BLaER1 treated with 17β-estradiol and CSF1 and Interleukin-3, amounts not matched to agents 10 nM and 100 nM (cell line): Measurements from ENCODE around the gene CCDC85A.

Source experiments
- H3K27ac ChIP-seq, 11 experiments: shearing (Covaris generic); formaldehyde crosslinking; 2 replicates each; pipeline ENCODE4 v1.8.1; 2022
- H3K27me3 ChIP-seq, 11 experiments: shearing (Covaris generic); formaldehyde crosslinking; 2 replicates each; pipeline ENCODE4 v1.8.1; 2022
- H3K36me3 ChIP-seq, 11 experiments: shearing (Covaris generic); formaldehyde crosslinking; 2 replicates each; pipeline ENCODE4 v1.8.1; 2022
- H3K4me1 ChIP-seq, 10 experiments: shearing (Covaris generic); formaldehyde crosslinking; 2 replicates each; pipeline ENCODE4 v1.8.1; 2022
- H3K4me2 ChIP-seq, 11 experiments: shearing (Covaris generic); formaldehyde crosslinking; 2 replicates each; pipeline ENCODE4 v1.8.1; 2022
- H3K4me3 ChIP-seq, 10 experiments: shearing (Covaris generic); formaldehyde crosslinking; 2 replicates each; pipeline ENCODE4 v1.8.1; 2022
- H3K9ac ChIP-seq, 11 experiments: shearing (Covaris generic); formaldehyde crosslinking; 2 replicates each; pipeline ENCODE4 v1.8.1; 2022
- H3K9me3 ChIP-seq, 11 experiments: shearing (Covaris generic); formaldehyde crosslinking; replicated peaks in 1 of 11; 2 replicates each; pipeline ENCODE4 v1.8.1; 2022
- H4K20me1 ChIP-seq, 11 experiments: shearing (Covaris generic); formaldehyde crosslinking; 2 replicates each; pipeline ENCODE4 v1.8.1; 2022
- Cebpa-rat ChIP-seq, 11 experiments: shearing (Covaris generic); IDR thresholded peaks; 2 replicates each; pipeline ENCODE4 v1.8.1; 2022

CCDC85A gene

DNA sequence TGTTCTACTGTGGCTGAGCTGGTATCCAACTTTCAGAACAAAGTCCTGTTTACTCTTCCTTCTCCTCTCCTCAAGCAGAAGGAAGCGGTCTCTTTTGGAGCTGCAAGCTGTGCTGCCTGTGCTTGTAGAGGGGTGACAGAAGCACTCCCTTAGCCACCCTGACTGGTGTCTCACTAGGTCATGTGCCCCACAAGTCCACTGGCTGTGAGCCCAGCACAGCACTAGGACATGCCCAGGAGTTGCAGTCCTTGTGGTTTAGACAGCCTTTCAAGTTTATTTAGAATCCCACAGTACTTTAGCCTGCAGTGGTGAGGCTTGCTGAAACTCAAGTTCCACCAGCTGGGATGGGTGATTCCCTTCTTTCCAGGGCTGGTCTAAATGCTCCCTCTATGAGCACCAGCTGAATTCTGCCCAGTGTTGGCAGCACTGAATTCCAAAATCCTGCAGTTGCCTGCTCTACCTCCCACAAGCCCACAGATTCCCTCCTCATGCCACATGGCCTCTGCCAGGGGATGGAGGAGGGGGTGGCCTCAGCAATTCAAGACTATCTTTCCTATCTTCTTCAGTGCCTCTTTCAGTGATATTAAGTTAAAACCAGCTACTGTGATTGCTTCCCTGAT is 61.2 kb downstream of the CCDC85A start:
- Histone ChIP-seq H3K4me3 (no peak overlapping the region), H3K9me3 (peaks cover 0 to 9% (median 6%) of the 10 kb centered on the region in 11 experiments; a peak in 9 of 22 replicates), H3K27ac (no peak overlapping the region), H3K9ac (no peak overlapping the region), H3K4me2 (no peak overlapping the region), H3K27me3 (no peaks in the 10 kb centered on the region), H4K20me1 (no peaks in the 10 kb centered on the region), H3K36me3 (no peaks in the 10 kb centered on the region), H3K4me1 (no peaks in the 10 kb centered on the region)
- TF ChIP-seq Cebpa-rat (IDR thresholded peaks at IDR 0.05), result no peak

DNA sequence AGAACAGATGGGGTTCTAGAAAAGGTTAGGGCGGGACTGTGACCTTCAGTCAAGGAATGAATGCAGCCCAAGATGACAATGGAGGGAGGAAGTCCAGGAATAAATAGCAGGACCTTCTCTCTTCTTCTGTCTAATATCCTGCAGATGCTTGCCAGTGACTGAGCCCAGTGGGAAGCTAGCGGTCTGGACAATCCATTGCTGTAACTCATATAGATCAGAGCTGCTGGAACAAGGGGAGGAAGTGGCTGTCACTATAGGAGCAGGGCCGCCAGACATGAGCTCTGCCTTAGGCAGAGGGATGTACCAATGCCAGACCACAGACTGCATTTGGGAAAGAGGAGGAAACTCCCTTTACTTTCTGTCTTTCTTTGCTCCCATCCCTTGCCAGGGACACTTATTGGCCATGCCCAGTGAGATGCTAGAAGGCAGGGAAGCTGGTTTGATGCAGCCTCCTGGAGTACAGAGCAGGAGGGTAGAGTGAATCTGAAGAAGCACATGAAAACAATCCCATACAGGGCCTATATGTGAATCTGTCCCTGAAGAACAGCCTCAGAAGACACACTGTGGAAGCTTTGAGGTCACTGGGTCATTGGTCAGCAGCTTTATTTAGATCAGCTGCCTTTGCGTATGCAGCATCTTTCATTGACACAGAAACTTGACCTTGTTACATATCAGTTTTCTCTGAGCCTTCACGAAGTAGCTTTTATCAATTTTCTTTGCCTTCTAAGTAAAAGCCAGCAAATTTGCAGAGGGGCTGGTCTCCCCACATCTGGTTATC is 65.4 kb downstream of the CCDC85A start:
- Histone ChIP-seq H3K9me3 (no peaks in the 10 kb centered on the region), H3K4me3 (no peak overlapping the region), H4K20me1 (no peaks in the 10 kb centered on the region; a peak in 1 of 22 replicates), H3K4me2 (no peak overlapping the region), H3K4me1 (peaks cover 0 to 9% (median 3%) of the 10 kb centered on the region in 10 experiments; a peak in 4 of 20 replicates), H3K9ac (no peak overlapping the region), H3K27ac (no peak overlapping the region), H3K36me3 (no peaks in the 10 kb centered on the region), H3K27me3 (no peaks in the 10 kb centered on the region)
- no peak for TF ChIP-seq Cebpa-rat (IDR thresholded peaks at IDR 0.05)

DNA sequence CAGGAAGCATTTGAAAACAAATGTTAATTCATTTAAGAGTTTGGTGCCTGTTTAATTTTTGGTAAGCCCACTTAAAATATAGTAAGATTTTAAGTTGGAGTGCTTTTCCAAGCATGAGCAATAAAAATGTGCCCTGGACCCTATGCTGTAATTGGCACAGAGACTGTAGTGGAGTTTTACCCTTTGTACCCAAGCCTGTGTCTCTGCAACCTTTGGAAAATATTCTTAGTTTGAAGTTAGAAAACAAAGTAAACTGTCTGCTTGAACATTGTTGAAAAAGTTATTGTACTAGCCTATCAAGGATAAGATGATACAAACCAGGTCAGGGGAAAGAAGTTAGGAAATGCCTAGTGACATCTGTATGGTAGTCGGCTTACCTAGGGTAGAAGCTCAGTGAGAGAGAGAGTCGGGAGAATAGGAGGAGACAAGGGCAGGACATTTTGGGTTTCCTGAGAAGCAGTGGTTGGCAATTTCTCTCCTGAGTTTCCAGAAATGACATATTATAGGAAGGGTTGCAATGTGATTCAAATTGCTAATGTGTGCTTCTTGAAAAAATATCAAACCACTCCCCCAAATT is 66.5 kb downstream of the CCDC85A start:
- Histone ChIP-seq H3K27me3 (no peaks in the 10 kb centered on the region), H3K4me2 (no peak overlapping the region), H3K9ac (no peak overlapping the region), H3K36me3 (no peaks in the 10 kb centered on the region), H3K4me1 (peaks cover 0 to 9% (median 3%) of the 10 kb centered on the region in 10 experiments; a peak in 4 of 20 replicates), H3K9me3 (no peaks in the 10 kb centered on the region), H3K27ac (no peak overlapping the region), H3K4me3 (no peak overlapping the region), H4K20me1 (no peaks in the 10 kb centered on the region; a peak in 1 of 22 replicates)
- no peak for TF ChIP-seq Cebpa-rat (IDR thresholded peaks at IDR 0.05)

DNA sequence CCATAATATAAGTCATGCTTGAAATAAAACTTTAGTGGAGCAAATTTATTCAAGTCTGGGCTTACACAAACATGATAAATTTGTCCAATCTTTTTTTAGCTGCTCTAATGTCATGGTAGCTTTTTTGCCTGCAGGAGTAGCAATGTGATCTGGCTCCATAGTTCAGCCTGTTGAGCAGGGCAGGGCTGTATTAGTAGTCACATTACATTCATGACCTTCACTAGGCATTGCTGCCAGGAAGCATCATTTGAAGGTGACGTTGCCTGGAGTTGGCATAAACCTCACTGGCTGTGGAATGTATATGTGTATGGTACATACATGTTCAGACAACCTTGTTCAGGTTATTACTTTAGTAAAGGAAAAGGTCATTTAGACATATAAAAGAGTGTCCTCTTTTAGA is 76.6 kb downstream of the CCDC85A start:
- Histone ChIP-seq H3K36me3 (no peaks in the 10 kb centered on the region), H3K27ac (no peak overlapping the region), H3K4me2 (no peak overlapping the region), H3K9me3 (no peaks in the 10 kb centered on the region), H3K27me3 (no peaks in the 10 kb centered on the region), H3K9ac (no peak overlapping the region), H3K4me1 (no peaks in the 10 kb centered on the region), H3K4me3 (no peak overlapping the region), H4K20me1 (no peaks in the 10 kb centered on the region)
- no peak for TF ChIP-seq Cebpa-rat (IDR thresholded peaks at IDR 0.05)

DNA sequence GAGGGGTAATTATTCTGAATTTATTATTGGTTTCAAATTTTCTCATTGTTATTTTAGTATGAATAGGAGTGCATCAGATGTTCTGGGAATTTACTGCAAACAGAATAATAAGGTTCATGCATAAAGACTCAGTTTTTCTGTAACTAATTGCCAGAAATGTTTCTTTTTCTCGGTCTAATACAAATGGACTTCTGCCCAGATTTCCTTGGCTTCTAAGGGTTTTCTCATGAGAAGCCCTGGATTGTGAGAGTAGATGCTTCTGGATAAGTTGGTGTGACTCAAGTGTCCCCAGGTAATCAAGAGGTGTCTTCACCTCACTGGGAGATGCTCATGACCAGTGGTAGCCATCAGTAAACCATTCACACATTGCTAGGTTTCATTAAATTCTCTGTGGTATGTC is 78.5 kb downstream of the CCDC85A start:
- H3K4me2 ChIP-seq, result no peak overlapping the region
- H3K27me3 ChIP-seq, result no peaks in the 10 kb centered on the region
- no peaks in the 10 kb centered on the region for H4K20me1 ChIP-seq
- no peak for TF ChIP-seq Cebpa-rat (IDR thresholded peaks at IDR 0.05)
- no peak overlapping the region for H3K27ac ChIP-seq
- no peaks in the 10 kb centered on the region for H3K36me3 ChIP-seq
- no peaks in the 10 kb centered on the region for H3K9me3 ChIP-seq
- H3K9ac ChIP-seq, result no peak overlapping the region
- no peak overlapping the region for H3K4me3 ChIP-seq
- no peaks in the 10 kb centered on the region for H3K4me1 ChIP-seq

DNA sequence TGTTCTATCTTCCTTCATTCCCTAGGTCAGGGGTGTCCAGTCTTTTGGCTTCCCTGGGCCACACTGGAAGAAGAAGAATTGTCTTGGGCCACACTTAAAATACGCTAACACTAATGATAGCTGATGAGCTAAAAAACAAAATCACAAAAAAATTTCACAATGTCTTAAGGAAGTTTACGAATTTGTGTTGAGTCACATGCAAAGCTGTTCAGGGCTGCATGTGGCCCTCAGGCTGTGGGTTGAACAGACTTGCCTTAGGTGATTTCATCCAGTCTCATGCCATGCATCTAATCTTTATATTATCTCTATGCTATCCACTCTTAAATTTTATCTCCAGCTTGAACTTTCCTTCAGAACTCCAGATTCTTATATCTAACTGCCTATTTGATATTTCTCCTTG is 80.1 kb downstream of the CCDC85A start:
- no peaks in the 10 kb centered on the region for H4K20me1 ChIP-seq
- H3K4me2 ChIP-seq, result no peak overlapping the region
- no peak overlapping the region for H3K9ac ChIP-seq
- no peaks in the 10 kb centered on the region for H3K4me1 ChIP-seq
- no peaks in the 10 kb centered on the region for H3K27me3 ChIP-seq
- no peak overlapping the region for H3K4me3 ChIP-seq
- H3K27ac ChIP-seq, result no peak overlapping the region
- H3K9me3 ChIP-seq, result no peaks in the 10 kb centered on the region
- H3K36me3 ChIP-seq, result no peaks in the 10 kb centered on the region
- no peak for TF ChIP-seq Cebpa-rat (IDR thresholded peaks at IDR 0.05)

DNA sequence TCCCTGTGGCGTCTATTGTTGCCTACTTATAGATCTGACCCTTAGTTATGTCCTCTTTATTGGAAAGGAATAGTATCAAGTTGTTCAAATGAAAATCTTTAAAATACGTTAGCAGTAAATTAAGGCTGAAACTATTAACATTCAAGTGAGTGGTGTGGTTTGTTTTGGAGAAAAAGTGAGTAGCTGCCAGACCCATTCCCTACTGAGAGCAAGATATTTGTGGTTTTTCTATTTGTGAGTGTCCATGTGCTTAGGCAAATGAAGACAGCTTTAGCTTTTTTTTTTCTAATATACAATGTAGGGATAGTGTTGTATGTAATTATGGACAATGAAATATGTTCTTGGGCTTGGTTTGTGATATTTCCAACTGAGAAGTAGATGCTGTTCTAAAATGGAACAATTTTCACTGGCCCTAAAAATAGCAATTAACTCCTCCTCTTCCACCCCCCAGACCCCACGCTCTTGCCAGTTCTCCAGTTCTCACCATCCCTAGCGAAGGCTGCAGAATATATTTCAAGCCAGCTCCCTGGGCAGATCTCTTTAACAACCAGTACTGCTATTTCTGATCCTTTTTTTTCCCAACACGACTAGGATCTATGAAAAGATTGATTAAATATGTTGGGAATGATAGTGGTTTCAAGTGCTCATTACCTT is 83.1 kb downstream of the CCDC85A start:
- TF ChIP-seq Cebpa-rat (IDR thresholded peaks at IDR 0.05), result no peak
- Histone ChIP-seq H3K4me3 (no peak overlapping the region), H3K27me3 (no peaks in the 10 kb centered on the region), H3K9ac (no peak overlapping the region), H3K36me3 (no peaks in the 10 kb centered on the region), H4K20me1 (no peaks in the 10 kb centered on the region), H3K27ac (no peak overlapping the region), H3K9me3 (no peaks in the 10 kb centered on the region), H3K4me1 (no peaks in the 10 kb centered on the region), H3K4me2 (no peak overlapping the region)

DNA sequence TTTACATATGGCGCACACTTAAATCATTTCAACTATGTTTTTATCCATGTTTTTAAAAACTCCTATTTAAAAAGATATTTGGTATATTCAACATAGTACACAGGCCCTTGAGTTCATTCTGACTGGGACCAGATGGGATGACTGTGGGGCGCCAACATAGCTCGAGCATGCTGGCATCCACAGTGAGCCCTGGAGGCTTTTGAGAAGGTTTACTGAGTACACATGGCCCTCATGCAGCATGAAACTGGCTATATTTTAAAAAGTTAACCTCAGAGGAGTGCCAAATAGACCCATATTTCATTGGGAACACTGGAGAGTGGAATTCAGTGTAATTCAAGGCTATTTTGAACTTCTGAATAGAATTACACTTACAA is 83.6 kb downstream of the CCDC85A start:
- H3K36me3 ChIP-seq, result no peaks in the 10 kb centered on the region
- H3K27me3 ChIP-seq, result no peaks in the 10 kb centered on the region
- H4K20me1 ChIP-seq, result no peaks in the 10 kb centered on the region
- no peak overlapping the region for H3K4me3 ChIP-seq
- H3K27ac ChIP-seq, result no peak overlapping the region
- H3K9ac ChIP-seq, result no peak overlapping the region
- no peaks in the 10 kb centered on the region for H3K9me3 ChIP-seq
- no peak for TF ChIP-seq Cebpa-rat (IDR thresholded peaks at IDR 0.05)
- no peak overlapping the region for H3K4me2 ChIP-seq
- no peaks in the 10 kb centered on the region for H3K4me1 ChIP-seq

DNA sequence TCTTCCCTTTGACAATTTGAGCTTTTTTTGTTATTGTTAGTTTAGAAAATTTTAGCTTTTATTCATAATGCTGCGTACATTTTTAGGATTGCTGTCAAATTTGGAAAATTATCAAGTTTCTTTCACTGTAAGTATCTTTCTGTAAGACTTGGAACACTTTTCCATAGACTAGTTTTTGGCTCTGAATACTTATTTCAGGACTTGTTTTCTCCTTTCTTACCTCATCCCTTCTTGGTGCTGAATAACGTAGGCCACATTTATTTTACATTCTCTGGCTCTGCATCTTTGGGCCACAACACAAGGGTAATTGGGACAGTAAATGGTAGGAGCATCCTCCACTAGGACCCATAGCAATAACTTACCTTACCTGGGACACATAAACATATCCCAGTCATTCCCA is 85.1 kb downstream of the CCDC85A start:
- Histone ChIP-seq H4K20me1 (no peaks in the 10 kb centered on the region), H3K27ac (no peak overlapping the region), H3K9me3 (no peaks in the 10 kb centered on the region), H3K4me3 (no peak overlapping the region), H3K4me2 (no peak overlapping the region), H3K27me3 (no peaks in the 10 kb centered on the region), H3K36me3 (no peaks in the 10 kb centered on the region), H3K4me1 (no peaks in the 10 kb centered on the region), H3K9ac (no peak overlapping the region)
- no peak for TF ChIP-seq Cebpa-rat (IDR thresholded peaks at IDR 0.05)
